ENCODE data around the gene HYKK. TPM values are rescaled to one million over a fixed set of nuclear protein-coding genes. Genes with fewer than 3 reads are reported as not detected.

HYKK gene
- total RNA-seq, 1 experiment from 2014 or later: 3.1 TPM

- Histone ChIP-seq H2BK12ac (ENCODE audit: insufficient read length, low read depth, low read length) (no peak overlapping the region), H2AK5ac (ENCODE audit: insufficient read length, low read length) (no peak overlapping the region), H3K79me2 (ENCODE audit: insufficient read depth, low read length) (peaks cover 7% of the 10 kb centered on the region; the same call in 1 of the 2 replicates), H4K8ac (replicated peaks; ENCODE audit: insufficient read length, low read depth, low read length) (no peak overlapping the region), H3K23ac (ENCODE audit: insufficient read length, low read depth, low read length) (no peak overlapping the region), H4K5ac (ENCODE audit: insufficient read length, low read depth, low read length) (no peak overlapping the region), H4K91ac (ENCODE audit: insufficient read length, low read depth, low read length) (no peak overlapping the region), H4K20me1 (ENCODE audit: control insufficient read depth, insufficient read depth, insufficient read length) (no peaks in the 10 kb centered on the region), H3K4ac (ENCODE audit: low read depth, low read length) (no peak overlapping the region), H3T11ph (ENCODE audit: low read length) (no peak overlapping the region), H2BK15ac (ENCODE audit: low read depth, low read length) (no peak overlapping the region), H3K4me1 (ENCODE audit: insufficient read depth, low read length) (no peaks in the 10 kb centered on the region), H3K18ac (ENCODE audit: insufficient read length, low read depth, low read length) (no peak overlapping the region), H3K56ac (ENCODE audit: insufficient read length, low read depth, low read length) (no peak overlapping the region), H3K9ac (ENCODE audit: extremely low read depth, insufficient read length, low read length) (peak overlapping the region; percentile 98), H2BK120ac (ENCODE audit: low read depth, low read length, poor library complexity, severe bottlenecking) (no peak overlapping the region), H3K9me3 (ENCODE audit: control insufficient read depth, low read depth, low read length) (no peaks in the 10 kb centered on the region), H2BK20ac (ENCODE audit: low read depth, low read length, poor library complexity, severe bottlenecking) (no peak overlapping the region), H3K23me2 (ENCODE audit: insufficient read length, low read depth, low read length, poor library complexity, severe bottlenecking) (peaks cover 10% of the 10 kb centered on the region), H3K4me2 (ENCODE audit: insufficient read depth, insufficient read length, low read length) (peak overlapping the region; percentile 97), H2BK5ac (ENCODE audit: insufficient read length, low read length) (no peak overlapping the region), H3K79me1 (ENCODE audit: insufficient read depth, low read depth, low read length, poor library complexity, severe bottlenecking) (peaks cover 3% of the 10 kb centered on the region), H3K27ac (ENCODE audit: insufficient read length, low read depth, low read length) (no peak overlapping the region), H3K27me3 (ENCODE audit: insufficient read depth, low read length) (no peaks in the 10 kb centered on the region), H3K14ac (ENCODE audit: insufficient read depth, low read length) (no peak overlapping the region), H2AFZ (ENCODE audit: low read length) (no peak overlapping the region)
- H3K4me3 Mint-ChIP-seq: peak overlapping the region; percentile 94 to 99
- H3K36me3 Mint-ChIP-seq (ENCODE audit: insufficient read depth in 1 of 3, low read depth in 3 of 3): peaks cover 21 to 46% (median 45%) of the 10 kb centered on the region in 3 experiments; a peak in 6 of 7 replicates
- H3K4me1 Mint-ChIP-seq: peaks cover 5 to 15% of the 10 kb centered on the region in 2 experiments
- WGBS (ENCODE audit: extremely low coverage, insufficient read length, low lambda C conversion rate): no CpG with 5 or more reads among the region's 1 CpG
- H3K27ac Mint-ChIP-seq: no peak overlapping the region; a peak in 2 of 7 replicates
- TF ChIP-seq, protein P1, sequence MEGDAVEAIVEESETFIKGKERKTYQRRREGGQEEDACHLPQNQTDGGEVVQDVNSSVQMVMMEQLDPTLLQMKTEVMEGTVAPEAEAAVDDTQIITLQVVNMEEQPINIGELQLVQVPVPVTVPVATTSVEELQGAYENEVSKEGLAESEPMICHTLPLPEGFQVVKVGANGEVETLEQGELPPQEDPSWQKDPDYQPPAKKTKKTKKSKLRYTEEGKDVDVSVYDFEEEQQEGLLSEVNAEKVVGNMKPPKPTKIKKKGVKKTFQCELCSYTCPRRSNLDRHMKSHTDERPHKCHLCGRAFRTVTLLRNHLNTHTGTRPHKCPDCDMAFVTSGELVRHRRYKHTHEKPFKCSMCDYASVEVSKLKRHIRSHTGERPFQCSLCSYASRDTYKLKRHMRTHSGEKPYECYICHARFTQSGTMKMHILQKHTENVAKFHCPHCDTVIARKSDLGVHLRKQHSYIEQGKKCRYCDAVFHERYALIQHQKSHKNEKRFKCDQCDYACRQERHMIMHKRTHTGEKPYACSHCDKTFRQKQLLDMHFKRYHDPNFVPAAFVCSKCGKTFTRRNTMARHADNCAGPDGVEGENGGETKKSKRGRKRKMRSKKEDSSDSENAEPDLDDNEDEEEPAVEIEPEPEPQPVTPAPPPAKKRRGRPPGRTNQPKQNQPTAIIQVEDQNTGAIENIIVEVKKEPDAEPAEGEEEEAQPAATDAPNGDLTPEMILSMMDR (conservative IDR thresholded peaks at IDR 0.05): no peak
- H3K9me3 Mint-ChIP-seq: no peaks in the 10 kb centered on the region; a peak in 1 of 5 replicates
- no peak for DNase-seq
- no peaks in the 10 kb centered on the region for H3K27me3 Mint-ChIP-seq (ENCODE audit: low read depth)
These were observed 34.3 kb downstream of the HYKK start for GRCh38 chr15:78541744-78542034.
